Uterus (tissue), 2 donors: ENCODE measurements around the gene RNF17.

Experiments used
- POLR2A ChIP-seq, 2 donors: fragments of 450-650 bp; IDR thresholded peaks; one replicate each; pipeline ENCODE4 v1.6.1; 2016; ENCODE audit warnings: antibody characterized with exemption in 2 of 2, mild to moderate bottlenecking in 1 of 2, moderate library complexity in 1 of 2
- TF ChIP-seq, protein P1 (sequence below), 4 experiments: fragments of 200-600 bp in 2 of 4; fragments of 450-650 bp in 2 of 4; sonication (generic) in 2 of 4; IDR thresholded peaks; one replicate each; pipeline ENCODE4 v1.5.1; 2016 to 2019; ENCODE audit warnings: antibody characterized with exemption in 4 of 4, mild to moderate bottlenecking in 2 of 4, moderate library complexity in 1 of 4

DNA sequence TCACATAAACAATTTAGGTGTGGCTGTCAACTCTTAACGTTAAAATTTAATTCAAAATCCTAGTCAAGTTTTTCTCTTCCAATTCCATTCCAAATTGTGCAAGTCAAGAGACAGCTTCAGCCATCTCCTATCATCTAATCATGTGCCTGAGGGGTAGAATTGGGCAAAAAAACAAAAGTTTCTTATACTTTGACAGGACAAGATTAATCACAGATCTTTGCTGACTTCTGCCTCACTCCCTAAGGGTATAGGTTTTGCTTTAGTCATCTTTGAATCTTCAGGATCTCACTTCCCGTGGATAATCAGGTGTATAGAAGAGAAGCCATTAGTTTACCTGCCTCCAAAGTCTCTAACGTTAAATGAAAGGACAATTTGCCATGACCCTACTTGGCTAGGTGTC, 24.6 kb downstream of the RNF17 start:
- TF ChIP-seq, protein P1, sequence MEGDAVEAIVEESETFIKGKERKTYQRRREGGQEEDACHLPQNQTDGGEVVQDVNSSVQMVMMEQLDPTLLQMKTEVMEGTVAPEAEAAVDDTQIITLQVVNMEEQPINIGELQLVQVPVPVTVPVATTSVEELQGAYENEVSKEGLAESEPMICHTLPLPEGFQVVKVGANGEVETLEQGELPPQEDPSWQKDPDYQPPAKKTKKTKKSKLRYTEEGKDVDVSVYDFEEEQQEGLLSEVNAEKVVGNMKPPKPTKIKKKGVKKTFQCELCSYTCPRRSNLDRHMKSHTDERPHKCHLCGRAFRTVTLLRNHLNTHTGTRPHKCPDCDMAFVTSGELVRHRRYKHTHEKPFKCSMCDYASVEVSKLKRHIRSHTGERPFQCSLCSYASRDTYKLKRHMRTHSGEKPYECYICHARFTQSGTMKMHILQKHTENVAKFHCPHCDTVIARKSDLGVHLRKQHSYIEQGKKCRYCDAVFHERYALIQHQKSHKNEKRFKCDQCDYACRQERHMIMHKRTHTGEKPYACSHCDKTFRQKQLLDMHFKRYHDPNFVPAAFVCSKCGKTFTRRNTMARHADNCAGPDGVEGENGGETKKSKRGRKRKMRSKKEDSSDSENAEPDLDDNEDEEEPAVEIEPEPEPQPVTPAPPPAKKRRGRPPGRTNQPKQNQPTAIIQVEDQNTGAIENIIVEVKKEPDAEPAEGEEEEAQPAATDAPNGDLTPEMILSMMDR (IDR thresholded peaks at IDR 0.05) = no peak
- TF ChIP-seq POLR2A (IDR thresholded peaks at IDR 0.05) = no peak
